ENCODE results near the gene KLHL17.

The KLHL17 gene

GRCh38 chr1:941588-942383 is 18.6 kb upstream of the KLHL17 start:
- TF ChIP-seq CTCF (IDR thresholded peaks at IDR 0.05; ENCODE audit: low read depth, low read length, poor library complexity, severe bottlenecking): no peak
- peak; percentile 88 for TF ChIP-seq EZH2phosphoT487 (IDR thresholded peaks at IDR 0.05; ENCODE audit: borderline replicate concordance, low read length)
- H3F3A ChIP-seq (ENCODE audit: control insufficient read depth, insufficient read depth): no peaks in the 10 kb centered on the region
- H3K4me2 ChIP-seq (ENCODE audit: low read length): peak overlapping the region; percentile 39; the same call in 1 of the 2 replicates
- no peaks in the 10 kb centered on the region for H3K9me2 ChIP-seq (replicated peaks; ENCODE audit: control insufficient read depth, low read length)
- H3K27me3 ChIP-seq (ENCODE audit: control insufficient read depth, low read length): peaks cover 47% of the 10 kb centered on the region
- H3K9me3 ChIP-seq (ENCODE audit: control insufficient read depth, insufficient read depth, low read length): no peaks in the 10 kb centered on the region
- H3K4me3 ChIP-seq (ENCODE audit: low read length): no peak overlapping the region
- H3K36me3 ChIP-seq (ENCODE audit: control insufficient read depth, low read length): peaks cover 13% of the 10 kb centered on the region
- no peaks in the 10 kb centered on the region for H3K79me2 ChIP-seq (ENCODE audit: control insufficient read depth, low read length)
- H3K27ac ChIP-seq (ENCODE audit: low read depth, low read length): no peak overlapping the region
- peaks cover 9% of the 10 kb centered on the region for H4K20me1 ChIP-seq (ENCODE audit: control insufficient read depth, insufficient read depth, low read depth, low read length)
- peaks cover 20% of the 10 kb centered on the region for H3K4me1 ChIP-seq (ENCODE audit: control insufficient read depth, low read length)

GRCh38 chr1:942411-942821 is 18.0 kb upstream of the KLHL17 start:
- H3K4me2 ChIP-seq (ENCODE audit: low read length): peak overlapping the region; percentile 39; the same call in 1 of the 2 replicates
- H3K79me2 ChIP-seq (ENCODE audit: control insufficient read depth, low read length): no peaks in the 10 kb centered on the region
- H4K20me1 ChIP-seq (ENCODE audit: control insufficient read depth, insufficient read depth, low read depth, low read length): peaks cover 9% of the 10 kb centered on the region
- TF ChIP-seq EZH2phosphoT487 (IDR thresholded peaks at IDR 0.05; ENCODE audit: borderline replicate concordance, low read length) (no peak), CTCF (IDR thresholded peaks at IDR 0.05; ENCODE audit: low read depth, low read length, poor library complexity, severe bottlenecking) (no peak)
- H3F3A ChIP-seq (ENCODE audit: control insufficient read depth, insufficient read depth): no peaks in the 10 kb centered on the region
- peaks cover 47% of the 10 kb centered on the region for H3K27me3 ChIP-seq (ENCODE audit: control insufficient read depth, low read length)
- no peaks in the 10 kb centered on the region for H3K9me3 ChIP-seq (ENCODE audit: control insufficient read depth, insufficient read depth, low read length)
- no peak overlapping the region for H3K4me3 ChIP-seq (ENCODE audit: low read length)
- H3K36me3 ChIP-seq (ENCODE audit: control insufficient read depth, low read length): peaks cover 18% of the 10 kb centered on the region
- H3K9me2 ChIP-seq (replicated peaks; ENCODE audit: control insufficient read depth, low read length): no peaks in the 10 kb centered on the region
- peaks cover 20% of the 10 kb centered on the region for H3K4me1 ChIP-seq (ENCODE audit: control insufficient read depth, low read length)
- no peak overlapping the region for H3K27ac ChIP-seq (ENCODE audit: low read depth, low read length)

- no peaks in the 10 kb centered on the region for H3K79me2 ChIP-seq (ENCODE audit: control insufficient read depth, low read length)
- no peak overlapping the region for H3K4me3 ChIP-seq (ENCODE audit: low read length)
- H3K27me3 ChIP-seq (ENCODE audit: control insufficient read depth, low read length): peaks cover 47% of the 10 kb centered on the region
- H3K4me2 ChIP-seq (ENCODE audit: low read length): no peak overlapping the region
- no peaks in the 10 kb centered on the region for H3K9me2 ChIP-seq (replicated peaks; ENCODE audit: control insufficient read depth, low read length)
- no peaks in the 10 kb centered on the region for H3K9me3 ChIP-seq (ENCODE audit: control insufficient read depth, insufficient read depth, low read length)
- peaks cover 20% of the 10 kb centered on the region for H3K4me1 ChIP-seq (ENCODE audit: control insufficient read depth, low read length)
- H3F3A ChIP-seq (ENCODE audit: control insufficient read depth, insufficient read depth): no peaks in the 10 kb centered on the region
- peaks cover 24% of the 10 kb centered on the region for H3K36me3 ChIP-seq (ENCODE audit: control insufficient read depth, low read length)
- TF ChIP-seq EZH2phosphoT487 (IDR thresholded peaks at IDR 0.05; ENCODE audit: borderline replicate concordance, low read length) (no peak), CTCF (IDR thresholded peaks at IDR 0.05; ENCODE audit: low read depth, low read length, poor library complexity, severe bottlenecking) (no peak)
- H4K20me1 ChIP-seq (ENCODE audit: control insufficient read depth, insufficient read depth, low read depth, low read length): peaks cover 9% of the 10 kb centered on the region
- H3K27ac ChIP-seq (ENCODE audit: low read depth, low read length): no peak overlapping the region
Measured at GRCh38 chr1:942864-943533, 17.4 kb upstream of the KLHL17 start.
